Ovary (tissue), 9 donors: ENCODE results near the gene POLR2E. TPM values are rescaled to one million over a fixed set of nuclear protein-coding genes. Genes with fewer than 3 reads are reported as not detected.

Source experiments
- DNase-seq, 5 donors: peaks; one replicate each; pipeline ENCODE4 v3.0.0-alpha.2; 2019 to 2020
- H3K27ac ChIP-seq, 2 donors: fragments of 200-600 bp; one replicate each; pipeline versions ENCODE4 v1.5.1 to v1.8.0; 2019 to 2022
- H3K27me3 ChIP-seq: fragments of 200-600 bp; one replicate; pipeline ENCODE4 v1.8.0; 2022
- H3K36me3 ChIP-seq: fragments of 200-600 bp; sonication (generic); one replicate; pipeline ENCODE4 v1.5.1; 2019
- H3K4me1 ChIP-seq: one replicate; pipeline ENCODE4 v1.8.1; 2013; ENCODE audit warnings: mild to moderate bottlenecking, moderate library complexity; ENCODE audit not compliant: insufficient read depth
- H3K4me3 ChIP-seq: fragments of 200-600 bp; sonication (generic); one replicate; pipeline ENCODE4 v1.5.1; 2017
- H3K9me3 ChIP-seq, 2 donors: fragments of 200-600 bp in 1 of 2; sonication (generic) in 1 of 2; one replicate each; pipeline versions ENCODE4 v1.5.1 to v1.8.1; 2013 to 2019; ENCODE audit warnings: mild to moderate bottlenecking in 1 of 2, moderate library complexity in 1 of 2
- POLR2A ChIP-seq: fragments of 450-650 bp; IDR thresholded peaks from one replicate; pipeline ENCODE4 v1.6.1; 2017; ENCODE audit warnings: antibody characterized with exemption, mild to moderate bottlenecking, moderate library complexity
- WGBS, 3 donors: extraction: QIAGEN DNeasy Blood & Tissue Kit in 1 of 3; methylation state at CpG; one replicate each; pipeline versions ENCODE4 v1.1.5 to v1.1.7; 2013 to 2017; 5-methylcytosine and 5-hydroxymethylcytosine counted together
- intact Hi-C, 4 donors: fragments of 100-400 bp; cut with DNase I; formaldehyde crosslinking; loops; one replicate each; pipeline versions ENCODE4 v1.11.0 to v1.15.1; 2022 to 2023
- polyA plus RNA-seq, 2 donors: library from polyadenylated mRNA; stranded (reverse); fragments of 200-250 nt in 1 of 2; fragments of 350-450 nt in 1 of 2; fragmentation: Illumina TruSeq in 1 of 2; extraction: RNeasy Lipid Tissue Mini Kit (QIAGEN cat#74804) in 1 of 2; gene quantifications; one replicate each; pipeline ENCODE4 v1.2.3, GENCODE V29; 2013 to 2014
- total RNA-seq, 7 donors: library from RNA; depleted of rRNA in 2 of 7; stranded (reverse); fragments of >200 nt in 2 of 7; fragmentation: NEBNext Ultra II Directional in 3 of 7; extraction: Animal tissue kit (Norgen Biotek cat#: 25700) in 3 of 7; gene quantifications; one replicate each; pipeline versions ENCODE4 v1.1.0 to v1.2.4, GENCODE V29; 2016 to 2023
- donor health status: DM: no; HTN: no; CAD: no; lungs with moderate emphysema.
- donor health status: DM: no; HTN: no; CAD: no.
- donor health status: Bipolar disorder and iron deficiency.
- donor health status: DM: yes; HTN: yes; CAD: no.
- donor health status: DM: no; HTN: no; CAD: no.
- donor health status: DM: yes; HTN: yes; CAD: no.

POLR2E gene
- total and polyA plus RNA-seq, 9 donors: 11.1 to 157 (median 119) TPM

DNA sequence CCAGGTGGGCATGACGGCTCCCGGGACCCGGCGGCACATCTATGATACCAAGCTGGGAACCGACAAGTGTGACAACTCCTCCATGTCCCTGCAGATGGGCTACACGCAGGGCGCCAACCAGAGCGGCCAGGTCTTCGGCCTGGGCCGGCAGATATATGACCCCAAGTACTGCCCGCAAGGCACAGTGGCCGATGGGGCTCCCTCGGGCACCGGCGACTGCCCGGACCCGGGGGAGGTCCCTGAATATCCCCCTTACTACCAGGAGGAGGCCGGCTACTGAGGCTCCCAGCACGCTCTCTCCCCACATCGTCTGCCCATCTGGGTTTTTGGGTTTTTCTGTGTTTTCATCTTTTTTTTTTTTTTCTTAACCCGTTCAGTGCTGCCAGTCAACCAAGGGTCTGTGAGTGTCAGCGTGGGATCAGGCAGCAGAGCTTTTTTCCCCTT is 57.5 kb downstream of the POLR2E start:
- intact Hi-C loops: no loop called here
- no peak overlapping the region for H3K27ac ChIP-seq
- no peaks in the 10 kb centered on the region for H3K36me3 ChIP-seq
- H3K9me3 ChIP-seq: no peaks in the 10 kb centered on the region
- 67 to 80% (median 71%) methylated on average over 22 of the region's 22 CpGs for WGBS, 3 donors
- no peak overlapping the region for H3K4me3 ChIP-seq
- no peak for DNase-seq
- no peak for TF ChIP-seq POLR2A
- peaks cover 5% of the 10 kb centered on the region for H3K27me3 ChIP-seq
- H3K4me1 ChIP-seq: peaks cover 13% of the 10 kb centered on the region

Other genes starting within 250 kb of the POLR2E start
- under 1 TPM in 3 of 7 donors, not detected in 4; 0.27 to 0.72 (median 0.34) TPM for gene ELANE, start 243.1 kb downstream of the POLR2E start, total RNA-seq
- under 1 TPM in 1 of 2 donors, not detected in 1; 0.59 TPM for gene ELANE, start 243.1 kb downstream of the POLR2E start, polyA plus RNA-seq
- 100 to 1,000 TPM in 2 of 7 donors, 10 to 100 TPM in 3, 1 to 10 TPM in 2; 3.8 to 287 (median 25.3) TPM for gene CFD, start 235.7 kb downstream of the POLR2E start, total RNA-seq
- 100 to 1,000 TPM in 1 of 2 donors, 10 to 100 TPM in 1; 39.2 to 335 TPM for gene CFD, start 235.7 kb downstream of the POLR2E start, polyA plus RNA-seq
- gene MED16, start 202.2 kb downstream of the POLR2E start, total RNA-seq: 10 to 100 TPM; 33.1 to 75.4 (median 59.3) TPM
- 10 to 100 TPM in 1 of 2 donors, under 1 TPM in 1; 0.62 to 42.9 TPM for gene MED16, start 202.2 kb downstream of the POLR2E start, polyA plus RNA-seq
- not detected for gene RNU6-9, start 201.9 kb downstream of the POLR2E start, total RNA-seq
- gene RNU6-9, start 201.9 kb downstream of the POLR2E start, polyA plus RNA-seq: not detected
- gene R3HDM4, start 182.2 kb downstream of the POLR2E start, total RNA-seq: 10 to 100 TPM; 13.1 to 43.0 (median 31.2) TPM
- 10 to 100 TPM in 1 of 2 donors, 1 to 10 TPM in 1; 8.7 to 29.5 TPM for gene R3HDM4, start 182.2 kb downstream of the POLR2E start, polyA plus RNA-seq
- under 1 TPM in 2 of 7 donors, not detected in 5; 0.28 to 0.90 TPM for gene KISS1R, start 178.0 kb downstream of the POLR2E start, total RNA-seq
- not detected for gene KISS1R, start 178.0 kb downstream of the POLR2E start, polyA plus RNA-seq
- gene ARID3A, start 169.3 kb downstream of the POLR2E start, total RNA-seq: 1 to 10 TPM; 2.1 to 8.1 (median 5.2) TPM
- 1 to 10 TPM; 1.1 to 1.6 TPM for gene ARID3A, start 169.3 kb downstream of the POLR2E start, polyA plus RNA-seq
- gene WDR18, start 111.0 kb downstream of the POLR2E start, total RNA-seq: 10 to 100 TPM; 19.4 to 45.6 (median 31.2) TPM
- gene WDR18, start 111.0 kb downstream of the POLR2E start, polyA plus RNA-seq: 10 to 100 TPM in 1 of 2 donors, 1 to 10 TPM in 1; 3.5 to 24.3 TPM
- 1 to 10 TPM in 1 of 7 donors, under 1 TPM in 4, not detected in 2; 0.22 to 7.4 (median 0.32) TPM for gene GRIN3B, start 95.0 kb downstream of the POLR2E start, total RNA-seq
- gene GRIN3B, start 95.0 kb downstream of the POLR2E start, polyA plus RNA-seq: under 1 TPM in 1 of 2 donors, not detected in 1; 0.07 TPM
- gene TMEM259, start 74.3 kb downstream of the POLR2E start, total RNA-seq: 100 to 1,000 TPM; 105 to 196 (median 127) TPM
- gene TMEM259, start 74.3 kb downstream of the POLR2E start, polyA plus RNA-seq: 100 to 1,000 TPM in 1 of 2 donors, 10 to 100 TPM in 1; 26.0 to 162 TPM
- gene RNU6-2, start 73.9 kb downstream of the POLR2E start, total RNA-seq: not detected
- not detected for gene RNU6-2, start 73.9 kb downstream of the POLR2E start, polyA plus RNA-seq
- gene CNN2, start 68.8 kb downstream of the POLR2E start, total RNA-seq: 100 to 1,000 TPM in 6 of 7 donors, 10 to 100 TPM in 1; 60.6 to 438 (median 210) TPM
- 100 to 1,000 TPM in 1 of 2 donors, 10 to 100 TPM in 1; 90.6 to 159 TPM for gene CNN2, start 68.8 kb downstream of the POLR2E start, polyA plus RNA-seq
- gene ABCA7, start 55.3 kb downstream of the POLR2E start, total RNA-seq: 10 to 100 TPM in 1 of 7 donors, 1 to 10 TPM in 6; 1.5 to 10.5 (median 2.6) TPM
- 1 to 10 TPM; 1.4 to 1.9 TPM for gene ABCA7, start 55.3 kb downstream of the POLR2E start, polyA plus RNA-seq
- gene ARHGAP45, start 28.2 kb downstream of the POLR2E start, total RNA-seq: 10 to 100 TPM in 2 of 7 donors, 1 to 10 TPM in 5; 2.7 to 10.6 (median 8.9) TPM
- gene ARHGAP45, start 28.2 kb downstream of the POLR2E start, polyA plus RNA-seq: 1 to 10 TPM; 1.0 to 5.1 TPM
- 100 to 1,000 TPM; 189 to 309 (median 247) TPM for gene GPX4, start 8.6 kb upstream of the POLR2E start, total RNA-seq
- gene GPX4, start 8.6 kb upstream of the POLR2E start, polyA plus RNA-seq: 100 to 1,000 TPM; 239 to 450 TPM
- gene SBNO2, start 78.9 kb upstream of the POLR2E start, total RNA-seq: 10 to 100 TPM; 20.7 to 92.6 (median 62.4) TPM
- gene SBNO2, start 78.9 kb upstream of the POLR2E start, polyA plus RNA-seq: 10 to 100 TPM in 1 of 2 donors, 1 to 10 TPM in 1; 6.1 to 36.7 TPM
- gene STK11, start 110.4 kb upstream of the POLR2E start, total RNA-seq: 10 to 100 TPM; 38.7 to 71.2 (median 54.2) TPM
- 10 to 100 TPM; 36.9 to 57.4 TPM for gene STK11, start 110.4 kb upstream of the POLR2E start, polyA plus RNA-seq
- 10 to 100 TPM in 2 of 7 donors, 1 to 10 TPM in 2, under 1 TPM in 3; 0.61 to 21.1 (median 2.4) TPM for gene CBARP, start 142.6 kb upstream of the POLR2E start, total RNA-seq
- gene CBARP, start 142.6 kb upstream of the POLR2E start, polyA plus RNA-seq: under 1 TPM in 1 of 2 donors, not detected in 1; 0.45 TPM
- 100 to 1,000 TPM in 6 of 7 donors, 10 to 100 TPM in 1; 71.9 to 218 (median 148) TPM for gene ATP5F1D, start 146.4 kb upstream of the POLR2E start, total RNA-seq
- gene ATP5F1D, start 146.4 kb upstream of the POLR2E start, polyA plus RNA-seq: 100 to 1,000 TPM in 1 of 2 donors, 1 to 10 TPM in 1; 1.3 to 110 TPM
- gene MIDN, start 153.2 kb upstream of the POLR2E start, total RNA-seq: 100 to 1,000 TPM in 5 of 7 donors, 10 to 100 TPM in 2; 44.9 to 261 (median 107) TPM
- gene MIDN, start 153.2 kb upstream of the POLR2E start, polyA plus RNA-seq: 10 to 100 TPM; 10.1 to 26.7 TPM
- 100 to 1,000 TPM; 602 to 917 (median 855) TPM for gene CIRBP, start 174.0 kb upstream of the POLR2E start, total RNA-seq
- gene CIRBP, start 174.0 kb upstream of the POLR2E start, polyA plus RNA-seq: 1,000 to 10,000 TPM in 1 of 2 donors, 100 to 1,000 TPM in 1; 610 to 1,254 TPM
- gene FAM174C, start 180.2 kb upstream of the POLR2E start, total RNA-seq: 10 to 100 TPM; 21.7 to 72.5 (median 26.7) TPM
- gene FAM174C, start 180.2 kb upstream of the POLR2E start, polyA plus RNA-seq: 10 to 100 TPM in 1 of 2 donors, under 1 TPM in 1; 0.30 to 35.2 TPM
- not detected for gene EFNA2, start 190.5 kb upstream of the POLR2E start, total RNA-seq
- under 1 TPM in 1 of 2 donors, not detected in 1; 0.11 TPM for gene EFNA2, start 190.5 kb upstream of the POLR2E start, polyA plus RNA-seq